ENCODE measurements around the gene RIMKLB.
"Not testable (repeated sequence)": the region's sequence is repeated elsewhere in the genome, so short reads cannot be mapped to it uniquely, and the experiment has no call there.

The RIMKLB gene

DNA sequence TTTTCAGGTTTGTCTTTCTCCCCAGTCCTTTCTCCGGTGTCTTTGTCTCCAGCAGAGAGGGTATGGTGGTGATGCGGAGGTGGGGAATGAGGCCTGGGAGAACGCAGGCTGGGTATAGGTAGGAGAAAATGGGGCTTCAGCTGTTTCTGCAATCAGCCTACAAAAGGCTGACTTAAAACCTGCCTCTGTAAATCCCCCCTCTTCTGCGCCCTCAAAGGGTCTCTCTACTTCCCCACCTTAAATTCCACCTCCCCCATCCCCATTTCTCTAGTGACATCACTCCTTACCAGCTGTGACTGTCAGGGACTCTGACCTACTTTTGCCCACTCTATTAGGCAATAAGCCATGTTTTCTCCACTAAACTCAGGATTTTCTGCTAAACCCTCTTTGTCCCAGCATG lies 8.1 kb upstream of the RIMKLB start:
- peak in 1 of 51 donors; percentile 40 for DNase-seq

DNA sequence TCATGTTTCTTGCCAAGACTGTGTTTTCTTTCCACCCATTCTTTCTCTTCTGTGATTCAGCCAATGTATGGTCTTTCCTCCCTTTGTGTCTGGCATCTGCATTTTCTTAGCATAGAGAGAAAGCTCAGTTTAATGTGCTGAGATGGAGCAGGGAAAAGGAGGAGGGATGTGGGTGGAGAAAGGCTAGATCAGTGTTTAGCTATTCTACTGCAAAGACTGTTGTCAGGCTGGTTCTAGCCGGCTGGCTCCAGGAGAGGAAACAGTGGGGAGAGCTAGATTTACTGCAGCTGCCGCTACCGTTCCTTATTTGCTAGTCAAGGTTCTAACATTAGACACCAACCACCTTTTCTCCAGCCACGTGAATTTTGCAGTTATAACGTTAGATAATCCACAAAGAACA lies 5.2 kb upstream of the RIMKLB start:
- DNase-seq, result peak in 34 of 51 donors; percentile 8 to 72 (median 44)

DNA sequence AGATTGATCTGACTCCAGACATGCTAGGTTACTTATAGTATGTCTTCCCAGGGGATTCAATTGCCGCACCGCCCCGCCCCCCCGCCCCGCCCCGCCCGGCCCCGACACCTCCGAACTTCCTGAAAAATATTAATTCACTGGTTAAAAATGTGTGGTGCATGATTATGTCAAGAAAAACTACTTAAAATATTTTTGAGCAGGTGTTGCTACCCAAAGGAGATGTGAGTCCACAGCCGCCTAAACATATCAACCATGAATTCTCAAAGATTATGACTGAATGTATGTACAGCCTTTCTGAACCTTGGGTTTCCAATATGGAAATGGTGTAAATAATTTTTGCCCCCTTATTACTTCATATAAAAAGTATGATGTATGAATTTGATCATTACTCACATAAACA lies 2.7 kb upstream of the RIMKLB start:
- DNase-seq, result no peak

DNA sequence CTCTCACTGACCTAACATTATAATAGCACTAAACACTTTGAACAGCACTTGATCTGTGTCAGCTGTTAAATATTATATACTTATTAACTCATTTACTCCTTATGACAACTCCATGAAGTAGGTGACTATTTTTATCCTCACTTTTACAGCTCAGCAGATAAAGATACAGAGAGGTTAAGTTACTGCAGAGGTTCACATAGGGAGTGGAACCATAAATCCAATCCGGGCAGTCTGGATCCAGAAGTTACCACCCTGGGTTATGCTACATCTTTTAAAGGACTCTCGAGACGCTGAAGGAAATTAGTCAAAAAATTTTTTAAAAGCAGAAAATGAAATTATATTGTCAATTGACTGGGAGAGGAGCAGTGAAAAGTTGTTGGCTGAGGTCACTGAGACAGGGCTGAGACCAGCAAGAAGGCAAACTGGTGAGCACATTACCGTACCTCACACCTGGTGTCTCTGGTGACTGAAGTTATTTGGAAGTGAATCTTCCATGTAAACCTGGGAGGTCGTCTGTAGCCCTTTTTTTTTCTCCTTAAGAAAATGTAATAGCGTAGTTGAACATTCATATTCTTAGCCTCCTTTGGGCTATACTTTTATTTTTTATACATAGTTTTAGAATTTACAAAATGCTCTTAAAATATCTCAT lies 1.2 kb upstream of the RIMKLB start:
- no peak for DNase-seq

DNA sequence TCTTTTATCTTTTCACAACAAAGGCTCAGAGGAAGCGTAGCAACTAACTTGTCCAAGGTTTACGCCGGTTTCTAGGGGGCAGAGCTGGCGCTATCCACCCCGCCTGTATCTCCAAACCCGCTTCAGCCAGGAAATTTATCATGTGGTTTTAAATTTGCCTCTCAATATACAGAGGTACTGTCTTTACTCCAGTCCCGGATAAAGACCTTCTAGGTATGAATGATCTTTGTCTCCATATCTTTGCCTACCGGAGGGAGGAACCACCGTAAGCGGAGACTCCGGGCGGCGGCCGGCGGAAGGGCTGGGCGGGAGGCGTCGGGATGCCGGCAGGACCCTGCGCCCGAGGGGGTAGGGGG lies 693 bp upstream of the RIMKLB start:
- peak in 7 of 51 donors; percentile 34 to 90 (median 61) for DNase-seq

DNA sequence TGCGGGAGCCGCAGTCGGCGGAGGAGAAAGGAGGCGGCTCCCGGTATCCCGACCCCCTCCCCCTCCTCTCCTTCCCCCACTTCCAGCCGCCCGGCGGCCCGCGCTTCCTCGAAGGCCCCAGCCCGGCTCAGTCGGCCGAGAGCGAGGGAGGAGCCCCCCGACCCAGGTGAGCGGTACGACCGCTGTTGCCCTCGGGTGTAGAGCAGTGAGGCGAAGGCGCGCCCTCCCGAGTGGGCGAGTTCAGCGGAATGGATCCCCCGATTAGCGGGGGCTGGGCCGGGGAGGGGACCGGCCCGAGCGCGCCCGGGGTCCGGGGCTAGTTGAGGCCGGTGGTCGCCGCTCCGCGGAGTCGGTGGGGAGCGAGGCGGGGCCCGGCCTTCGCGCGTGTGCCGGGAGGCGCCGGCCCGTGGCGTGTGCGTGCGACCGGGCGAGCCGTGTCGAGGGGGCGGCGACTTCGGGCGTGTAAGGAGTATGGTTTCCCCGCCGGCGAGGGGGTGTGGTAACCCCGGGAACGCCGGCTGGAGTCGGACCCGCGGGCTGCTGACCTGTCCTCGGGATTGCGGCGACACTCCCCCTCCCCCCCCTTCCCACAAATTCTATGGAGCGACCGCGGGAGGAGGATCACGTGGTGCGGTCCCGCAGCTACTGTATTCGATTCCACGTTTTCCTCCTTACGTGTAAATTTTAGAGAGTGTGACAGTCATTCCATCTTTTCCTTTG lies 501 bp downstream of the RIMKLB start:
- peak in 37 of 51 donors; percentile 10 to 74 (median 37) for DNase-seq

DNA sequence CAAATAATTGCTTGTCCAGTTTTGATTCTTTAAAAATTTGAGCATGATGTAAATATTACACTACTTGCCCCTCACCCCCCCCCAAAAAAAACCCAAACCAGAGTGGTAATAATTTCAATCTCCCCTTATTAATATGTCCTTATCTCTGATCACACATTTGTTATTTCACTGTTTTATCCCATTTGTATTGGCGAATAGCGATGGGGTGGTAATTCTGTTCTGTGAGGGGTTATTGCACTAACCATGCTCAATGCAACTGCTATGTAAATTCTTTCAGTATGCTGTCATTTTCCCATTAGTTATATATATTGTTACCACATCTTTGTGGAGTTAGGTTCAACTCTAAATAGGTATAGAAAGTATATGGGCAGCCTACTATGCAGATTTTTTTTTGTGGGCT lies 1.1 kb downstream of the RIMKLB start:
- DNase-seq, result no peak

DNA sequence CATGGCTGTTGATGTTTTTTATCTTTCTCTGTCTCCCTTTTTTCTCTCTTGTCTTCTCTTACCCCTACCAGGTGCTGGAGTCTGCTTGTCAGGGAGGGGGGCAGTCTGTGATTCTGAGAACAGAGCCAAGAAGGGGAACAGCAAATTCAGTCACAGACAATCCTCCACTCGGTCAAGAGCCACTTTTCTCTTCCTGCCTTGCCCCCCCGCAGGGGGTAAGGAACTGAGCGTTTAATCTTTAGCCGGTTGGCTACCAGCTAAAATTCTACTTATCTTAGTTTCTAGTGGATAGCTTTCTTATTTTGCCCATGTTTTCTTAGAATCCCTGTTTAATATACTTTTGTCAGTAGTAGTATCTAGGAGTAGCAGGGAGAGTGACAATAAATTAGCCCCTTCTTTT lies 1.9 kb downstream of the RIMKLB start:
- peak in 4 of 51 donors; percentile 4 to 22 (median 11) for DNase-seq

DNA sequence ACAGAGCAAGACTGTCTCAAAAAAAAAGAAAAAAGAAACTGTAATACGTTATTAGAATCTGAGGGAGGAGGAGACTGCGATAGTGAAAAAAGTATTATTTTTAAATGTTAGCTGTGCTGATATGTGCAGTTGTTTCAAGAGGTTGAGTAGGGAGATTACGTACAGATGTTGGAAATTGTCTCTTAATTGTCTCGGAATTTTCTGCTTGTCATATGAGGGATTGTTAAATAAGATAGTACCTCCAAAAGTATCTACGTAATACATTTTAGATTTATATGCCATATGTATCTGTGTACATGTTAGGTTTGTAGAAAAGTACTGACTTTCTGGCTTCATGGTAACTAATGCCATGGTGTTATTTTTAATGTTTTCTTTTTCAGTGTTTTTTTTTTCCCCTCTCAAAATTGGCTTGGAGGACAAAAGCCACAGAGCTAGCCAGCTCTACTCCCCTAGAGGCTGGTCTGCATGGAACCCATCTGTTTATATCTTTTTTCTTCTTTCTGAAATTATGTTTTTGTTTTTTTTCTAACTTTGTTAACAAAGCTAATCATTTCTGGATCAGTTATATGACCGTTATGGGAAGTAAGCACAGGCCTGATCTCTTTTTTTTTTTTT lies 3.4 kb downstream of the RIMKLB start:
- DNase-seq, result no peak

DNA sequence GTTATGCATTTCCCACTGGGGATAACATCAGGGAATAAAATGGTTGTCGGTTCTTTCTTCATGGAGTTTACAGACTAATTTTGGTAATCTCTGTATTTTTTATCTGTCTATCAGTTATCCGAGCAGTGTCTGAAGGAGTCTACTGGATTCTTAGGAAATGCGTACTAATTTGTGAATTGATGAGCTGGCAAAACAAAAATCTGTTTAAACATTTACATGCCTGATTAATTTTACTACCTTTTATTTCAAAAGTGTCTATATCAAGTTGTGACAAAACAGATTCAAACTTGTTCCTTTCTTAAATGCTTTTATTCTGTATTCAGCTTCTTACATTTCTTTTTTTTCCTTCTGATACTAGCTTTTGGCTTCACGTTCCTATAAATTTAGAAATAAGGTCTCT lies 4.4 kb downstream of the RIMKLB start:
- no peak for DNase-seq

DNA sequence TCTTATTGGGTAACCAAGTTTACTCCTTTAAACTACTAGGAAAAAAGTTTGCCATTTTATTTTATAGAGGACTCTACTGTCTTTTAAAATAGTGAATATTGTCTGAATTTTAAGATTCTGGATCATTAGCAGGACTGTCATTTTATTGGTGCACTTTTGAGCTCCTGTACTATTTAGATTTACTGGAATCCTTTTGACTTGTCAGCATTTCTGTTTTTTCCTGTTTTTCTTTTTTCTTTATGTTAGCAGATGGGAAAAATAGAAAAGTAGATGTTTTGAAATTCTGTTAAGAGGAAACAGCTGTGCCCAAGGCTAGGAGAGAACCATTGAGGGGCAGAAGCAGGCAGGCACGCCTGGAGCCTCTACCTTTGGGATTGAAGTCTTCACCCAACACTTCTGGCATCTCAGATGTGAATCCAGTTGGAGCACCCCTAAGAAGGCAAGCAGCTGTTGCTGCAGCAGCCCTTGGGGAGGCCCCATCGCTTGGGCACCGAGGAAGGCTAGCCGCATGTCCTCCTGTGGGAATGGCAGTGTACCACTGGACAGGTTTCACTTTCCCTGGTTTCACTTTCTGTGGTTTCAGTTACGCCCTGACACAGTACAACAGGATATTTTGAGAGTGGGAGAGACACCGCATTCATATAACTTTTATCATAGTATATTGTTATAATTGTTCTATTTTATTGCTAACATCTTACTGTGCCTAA lies 11.5 kb downstream of the RIMKLB start:
- peak in 1 of 51 donors; percentile 13 for DNase-seq

DNA sequence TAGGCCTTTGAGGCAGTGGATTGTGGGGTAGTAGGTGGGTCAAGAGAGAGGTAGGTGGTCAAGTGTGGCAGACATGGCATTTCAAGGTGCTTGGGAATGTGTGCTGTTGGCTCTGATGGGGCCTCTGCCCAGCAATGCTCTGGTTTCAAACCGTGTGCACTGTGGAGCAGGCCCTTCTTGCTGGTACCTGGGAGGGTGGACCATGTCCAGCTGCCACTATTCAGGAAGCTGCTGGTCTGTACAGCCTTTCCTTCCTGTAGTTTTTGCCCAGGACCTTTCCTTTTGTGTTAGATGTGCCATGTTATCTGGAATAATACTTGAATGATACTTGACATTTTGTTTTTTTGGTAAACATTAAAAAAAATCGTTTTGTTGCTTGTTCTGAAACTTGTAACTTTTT lies 14.8 kb downstream of the RIMKLB start:
- no peak for DNase-seq

DNA sequence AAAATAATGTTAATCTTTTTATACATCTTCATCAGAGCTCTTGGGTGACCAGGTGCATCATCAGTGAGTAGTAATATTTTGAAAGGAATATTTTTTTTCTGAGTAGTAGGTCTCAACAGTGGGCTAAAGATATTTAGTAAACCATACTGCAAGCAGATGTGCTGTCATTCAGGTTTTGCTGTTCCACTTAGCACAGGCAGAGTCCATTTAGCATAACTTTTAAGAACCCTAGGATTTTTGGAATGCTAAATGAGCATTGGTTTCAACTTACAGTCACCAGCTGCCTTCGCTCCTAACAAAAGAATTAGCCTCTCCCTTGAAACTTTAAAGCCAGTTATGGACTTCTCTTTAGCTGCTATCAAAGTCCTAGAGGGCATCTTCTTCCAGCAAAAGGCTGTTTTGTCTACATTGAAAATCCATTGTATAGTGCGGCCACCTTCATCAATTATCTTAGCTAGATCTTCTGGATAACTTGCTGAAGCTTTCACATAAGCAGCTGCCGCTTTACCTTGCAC lies 24.6 kb downstream of the RIMKLB start:
- no peak for DNase-seq

DNA sequence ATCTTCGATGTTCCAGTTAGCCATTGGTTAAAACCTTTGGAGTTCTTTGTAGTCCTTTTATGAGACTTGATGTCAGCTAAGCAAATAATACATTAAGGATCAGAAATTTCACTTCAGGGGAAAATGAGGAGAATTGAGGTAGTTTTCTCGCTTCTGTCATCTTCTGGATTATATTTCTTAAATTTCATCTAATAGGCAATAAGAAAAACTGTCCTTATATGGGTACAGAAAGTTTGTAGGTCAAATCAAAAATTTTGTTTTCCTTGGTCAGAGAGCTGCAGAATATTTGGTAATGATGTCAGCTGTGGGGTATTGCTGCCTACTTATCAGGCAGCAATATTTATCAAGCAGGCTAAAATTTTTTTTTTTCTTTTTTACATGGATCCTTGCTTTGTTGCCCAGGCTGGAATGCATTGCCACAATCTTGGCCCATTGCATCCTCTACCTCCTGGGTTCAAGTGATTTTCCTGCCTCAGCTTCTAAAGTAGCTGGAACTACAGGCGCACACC lies 37.1 kb downstream of the RIMKLB start:
- no peak for DNase-seq

DNA sequence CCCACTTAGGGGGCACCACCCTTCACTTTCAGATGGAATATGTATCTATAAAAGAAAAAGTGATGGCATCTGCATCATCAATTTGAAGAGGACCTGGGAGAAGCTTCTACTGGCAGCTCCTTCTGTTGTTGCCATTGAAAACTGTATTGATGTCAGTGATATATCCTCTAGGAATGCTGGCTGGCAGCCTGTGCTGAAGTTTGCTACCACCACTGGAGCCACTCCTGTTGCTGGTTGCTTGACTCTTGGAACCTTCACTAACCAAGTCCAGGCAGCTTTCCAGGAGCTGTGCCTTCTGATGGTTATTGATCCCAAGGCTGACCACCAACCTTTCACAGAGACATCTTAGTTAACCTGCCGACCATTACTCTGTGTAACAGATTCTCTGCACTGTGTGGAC lies 44.7 kb downstream of the RIMKLB start:
- no peak for DNase-seq

DNA sequence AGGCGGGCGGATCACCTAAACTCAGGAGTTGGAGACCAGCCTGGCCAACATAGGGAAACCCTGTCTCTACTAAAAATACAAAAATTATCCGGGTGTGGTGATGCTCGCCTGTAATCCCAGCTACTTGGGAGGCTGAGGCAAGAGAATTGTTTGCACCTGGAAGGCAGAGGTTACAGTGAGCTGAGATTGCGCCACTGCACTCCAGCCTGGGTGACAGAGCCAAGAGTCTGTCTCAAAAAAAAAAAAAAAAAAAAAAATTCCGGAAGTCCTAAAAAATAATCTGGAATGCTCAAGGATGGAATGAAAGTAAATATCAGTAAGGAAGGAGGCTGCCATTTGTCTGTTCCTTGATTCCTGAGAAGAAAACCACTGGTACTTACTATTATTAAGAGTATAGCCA lies 45.3 kb downstream of the RIMKLB start:
- not testable (repeated sequence) for DNase-seq

DNA sequence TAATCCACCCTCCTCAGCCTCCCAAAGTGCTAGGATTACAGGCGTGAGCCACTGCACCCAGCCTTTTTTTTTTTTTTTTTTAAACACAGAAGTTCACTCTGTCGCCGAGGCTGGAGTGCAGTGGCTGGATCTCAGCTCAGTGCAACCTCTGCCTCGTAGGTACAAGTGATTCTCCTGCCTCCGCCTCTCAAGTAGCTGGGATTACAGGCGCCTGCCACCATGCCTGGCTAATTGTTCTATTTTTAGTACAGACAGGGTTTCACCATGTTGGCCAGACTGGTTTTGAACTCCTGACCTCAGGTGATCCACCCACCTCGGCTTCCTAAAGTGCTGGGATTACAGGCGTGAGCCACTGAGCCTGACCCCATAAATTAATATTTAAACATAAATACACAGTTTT lies 47.8 kb downstream of the RIMKLB start:
- not testable (repeated sequence) for DNase-seq

DNA sequence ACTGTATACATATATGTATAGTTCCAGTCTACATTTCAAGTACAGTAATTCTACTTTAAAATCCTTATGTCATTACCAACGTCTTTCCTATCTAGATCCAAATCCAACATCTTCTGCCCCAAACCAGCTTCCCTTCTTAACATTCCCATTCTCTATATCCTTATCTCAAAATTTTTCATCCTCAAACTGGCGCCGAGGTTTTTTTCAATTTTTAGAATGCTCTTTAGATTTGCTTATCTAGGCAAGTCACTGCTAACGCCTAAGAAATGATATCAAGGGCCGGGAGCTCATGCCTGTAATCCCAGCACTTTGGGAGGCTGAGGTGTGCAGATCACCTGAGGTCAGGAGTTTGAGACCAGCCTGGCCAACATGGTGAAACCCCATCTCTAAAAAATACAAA lies 48.3 kb downstream of the RIMKLB start:
- DNase-seq, result no peak

DNA sequence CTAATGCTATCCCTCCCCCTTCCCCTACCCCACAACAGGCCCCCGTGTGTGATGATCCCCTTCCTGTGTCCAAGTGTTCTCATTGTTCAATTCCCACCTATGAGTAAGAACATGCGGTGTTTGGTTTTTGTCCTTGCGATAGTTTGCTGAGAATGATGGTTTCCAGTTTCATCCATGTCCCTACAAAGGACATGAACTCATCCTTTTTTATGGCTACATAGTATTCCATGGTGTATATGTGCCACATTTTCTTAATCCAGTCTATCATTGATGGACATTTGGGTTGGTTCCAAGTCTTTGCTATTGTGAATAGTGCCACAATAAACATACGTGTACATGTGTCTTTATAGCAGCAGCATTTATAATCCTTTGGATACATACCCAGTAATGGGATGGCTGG lies 62.3 kb downstream of the RIMKLB start:
- not testable (repeated sequence) for DNase-seq

DNA sequence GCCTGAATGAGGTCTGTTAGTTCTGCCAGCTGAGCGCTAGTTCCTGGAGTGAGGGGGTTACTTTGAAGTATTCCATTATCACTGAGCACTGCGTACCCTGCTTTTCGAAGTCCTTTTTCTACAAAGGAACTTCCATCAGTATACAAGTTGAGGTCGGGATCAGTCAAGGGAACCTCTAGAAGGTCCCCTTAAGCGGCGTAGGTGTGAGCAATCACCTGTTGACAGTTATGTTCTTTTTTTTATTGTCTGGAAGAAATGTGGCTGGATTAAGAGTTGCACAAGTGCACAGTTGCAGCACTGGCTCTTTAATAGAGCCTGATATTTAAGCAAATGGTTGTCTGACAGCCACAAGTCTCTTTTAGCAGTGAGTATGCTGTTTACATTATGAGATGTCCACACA lies 64.9 kb downstream of the RIMKLB start:
- not testable (repeated sequence) for DNase-seq

DNA sequence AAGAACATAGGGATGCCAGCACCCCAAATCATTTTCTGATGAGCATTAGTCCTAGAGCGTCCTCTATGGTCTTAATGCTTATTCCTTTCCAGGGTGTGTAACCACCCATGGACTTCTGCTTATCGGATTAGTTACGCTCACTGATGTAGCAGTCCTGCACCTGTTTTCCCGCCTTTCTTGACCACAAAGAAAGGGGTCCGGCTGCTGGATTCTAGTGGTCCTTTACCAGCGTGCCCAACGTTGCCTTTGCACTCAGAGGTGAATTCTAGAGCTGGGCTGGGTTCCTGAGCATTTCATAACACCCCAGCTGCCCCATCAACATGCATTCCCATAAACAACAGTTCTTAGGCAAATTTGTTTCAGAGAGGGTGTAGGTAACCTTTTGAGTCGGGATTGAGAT lies 68.3 kb downstream of the RIMKLB start:
- not testable (repeated sequence) for DNase-seq

DNA sequence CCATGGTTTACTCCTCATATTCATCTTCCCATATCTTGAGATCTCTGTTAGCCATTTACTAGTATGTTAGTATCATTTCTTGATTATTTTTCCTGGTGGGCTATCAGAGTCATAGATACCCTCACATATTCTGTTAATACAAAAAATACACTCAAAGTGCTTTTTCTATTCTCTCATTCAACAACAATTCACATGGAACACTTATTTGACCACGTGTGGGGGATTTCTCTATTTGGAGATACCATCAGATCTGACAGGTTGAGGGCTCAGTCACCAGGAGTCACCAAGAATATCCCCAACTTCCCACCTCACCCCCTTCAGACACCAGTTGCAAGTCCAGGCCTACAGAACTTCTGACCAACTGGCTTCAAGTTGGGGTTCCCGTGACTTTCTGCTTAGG lies 72.7 kb downstream of the RIMKLB start:
- no peak for DNase-seq
